GM23248 (cell line): ENCODE data around the gene GPER1. TPM values are rescaled to one million over a fixed set of nuclear protein-coding genes. Genes with fewer than 3 reads are reported as not detected.

ENCODE experiments used
- DNase-seq: peaks from one replicate; pipeline ENCODE4 v3.0.0-alpha.2; 2015
- H2AFZ ChIP-seq: fragments of 200-600 bp; sonication (generic); 2 replicates; pipeline ENCODE4 v1.6.1; 2016; ENCODE audit warnings: antibody characterized with exemption
- H3F3A ChIP-seq: fragments of 200-600 bp; sonication (generic); 2 replicates; pipeline ENCODE4 v1.6.1; 2016; ENCODE audit warnings: mild to moderate bottlenecking, antibody characterized with exemption, mixed run types; ENCODE audit not compliant: insufficient read depth
- H3K27ac ChIP-seq: fragments of 200-600 bp; sonication (generic); 2 replicates; pipeline ENCODE4 v1.5.1; 2016; ENCODE audit warnings: mild to moderate bottlenecking
- H3K27me3 ChIP-seq: fragments of 200-600 bp; sonication (generic); replicated peaks from 2 replicates; pipeline ENCODE4 v1.6.1; 2016; ENCODE audit warnings: mild to moderate bottlenecking; ENCODE audit not compliant: insufficient read depth
- H3K36me3 ChIP-seq: fragments of 200-600 bp; sonication (generic); 2 replicates; pipeline ENCODE4 v1.6.1; 2016; ENCODE audit warnings: low read depth, mild to moderate bottlenecking
- H3K4me1 ChIP-seq: fragments of 200-600 bp; sonication (generic); 2 replicates; pipeline ENCODE4 v1.6.1; 2016; ENCODE audit warnings: mild to moderate bottlenecking; ENCODE audit not compliant: insufficient read depth
- H3K4me2 ChIP-seq: fragments of 200-600 bp; sonication (generic); one replicate; pipeline ENCODE4 v1.6.1; 2016; ENCODE audit warnings: mild to moderate bottlenecking; ENCODE audit not compliant: unreplicated experiment
- H3K4me3 ChIP-seq: fragments of 200-600 bp; sonication (generic); 2 replicates; pipeline ENCODE4 v1.5.1; 2016; ENCODE audit warnings: mild to moderate bottlenecking
- H3K79me2 ChIP-seq: fragments of 200-600 bp; sonication (generic); 2 replicates; pipeline ENCODE4 v1.6.1; 2016; ENCODE audit warnings: mild to moderate bottlenecking; ENCODE audit not compliant: insufficient read depth
- H3K9ac ChIP-seq: fragments of 200-600 bp; sonication (generic); 2 replicates; pipeline ENCODE4 v1.6.1; 2016; ENCODE audit warnings: mild to moderate bottlenecking
- H3K9me2 ChIP-seq: fragments of 200-600 bp; sonication (generic); 2 replicates; pipeline ENCODE4 v1.6.1; 2016; ENCODE audit warnings: mixed run types, mild to moderate bottlenecking, moderate library complexity; ENCODE audit not compliant: insufficient read depth
- H3K9me3 ChIP-seq: fragments of 200-600 bp; sonication (generic); one replicate; pipeline ENCODE4 v1.6.1; 2017; ENCODE audit warnings: low read depth
- H4K20me1 ChIP-seq: fragments of 200-600 bp; sonication (generic); 2 replicates; pipeline ENCODE4 v1.6.0; 2016; ENCODE audit not compliant: insufficient read depth
- EZH2 ChIP-seq: fragments of 200-600 bp; sonication (generic); IDR thresholded peaks from 2 replicates; pipeline ENCODE4 v1.6.1; 2018; ENCODE audit warnings: antibody characterized with exemption, mild to moderate bottlenecking; ENCODE audit not compliant: insufficient read depth, poor library complexity, severe bottlenecking
- EZH2phosphoT487 ChIP-seq: fragments of 200-600 bp; sonication (generic); IDR thresholded peaks from 2 replicates; pipeline ENCODE4 v1.6.1; 2018; ENCODE audit warnings: antibody characterized with exemption, moderate library complexity, mild to moderate bottlenecking, low read depth; ENCODE audit not compliant: insufficient read depth
- WGBS, 2 experiments: methylation state at CpG; one replicate each; pipeline ENCODE4 v1.1.6; 2015 to 2017; ENCODE audit warnings: low lambda C conversion rate in 2 of 2, low coverage in 1 of 2; ENCODE audit errors: missing lambda C conversion rate in 2 of 2; 5-methylcytosine and 5-hydroxymethylcytosine counted together
- in situ Hi-C: fragments of 300-500 bp; cut with MboI; formaldehyde crosslinking; loops from 2 replicates; pipeline ENCODE4 v1.15.0; 2020
- polyA plus RNA-seq: library from polyadenylated mRNA; unstranded; fragments of >200 nt; fragmentation: Nextera tagmentation; extraction: Ambion mirVana; gene quantifications from 2 replicates; pipeline ENCODE4 v1.2.1, GENCODE V29; 2016
- total RNA-seq: library from RNA; depleted of rRNA; stranded (reverse); fragments of >200 nt; shearing (Covaris generic); gene quantifications from 2 replicates; pipeline ENCODE4 v1.2.3, GENCODE V29; 2014

Gene GPER1
- total and polyA plus RNA-seq, 2 experiments from 2014 or later, result 5.6 to 6.7 TPM

- Histone ChIP-seq H3K9ac (no peak overlapping the region), H3K9me3 (no peaks in the 10 kb centered on the region), H3K9me2 (no peaks in the 10 kb centered on the region), H3K4me1 (no peaks in the 10 kb centered on the region), H3F3A (no peaks in the 10 kb centered on the region), H3K4me3 (no peak overlapping the region), H3K27ac (no peak overlapping the region), H2AFZ (no peak overlapping the region), H3K27me3 (no peaks in the 10 kb centered on the region), H3K79me2 (no peaks in the 10 kb centered on the region), H3K4me2 (no peak overlapping the region), H3K36me3 (no peaks in the 10 kb centered on the region), H4K20me1 (no peaks in the 10 kb centered on the region)
- no peak for DNase-seq
- in situ Hi-C loops, result no loop called here
- WGBS, 2 experiments, result 91 to 100% methylated on average over 11 to 14 of the region's 14 CpGs
- TF ChIP-seq EZH2 (no peak), EZH2phosphoT487 (no peak)
Observed at GRCh38 chr7:1100386-1100785, 12.5 kb downstream of the GPER1 start.

- Histone ChIP-seq H3K4me2 (no peak overlapping the region), H3K4me3 (no peak overlapping the region), H2AFZ (no peak overlapping the region), H3K27me3 (no peaks in the 10 kb centered on the region), H3K79me2 (no peaks in the 10 kb centered on the region), H3K27ac (no peak overlapping the region), H3K9me3 (no peaks in the 10 kb centered on the region), H3K9me2 (no peaks in the 10 kb centered on the region), H4K20me1 (no peaks in the 10 kb centered on the region), H3F3A (no peaks in the 10 kb centered on the region), H3K9ac (no peak overlapping the region), H3K36me3 (no peaks in the 10 kb centered on the region), H3K4me1 (no peaks in the 10 kb centered on the region)
- no peak for DNase-seq
- WGBS, 2 experiments, result 85 to 89% methylated on average over 34 of the region's 34 CpGs
- in situ Hi-C loops, result no loop called here
- TF ChIP-seq EZH2 (no peak), EZH2phosphoT487 (no peak)
Observed at GRCh38 chr7:1100834-1101562, 13.1 kb downstream of the GPER1 start.

GRCh38 chr7:1101563-1102431 lies 13.9 kb downstream of the GPER1 start:
- no peak overlapping the region for H3K4me2 ChIP-seq

GRCh38 chr7:1103009-1103788 lies 15.3 kb downstream of the GPER1 start:
- 94 to 95% methylated on average over 32 to 34 of the region's 34 CpGs for whole genome bisulfite sequencing, 2 experiments
- H3K79me2 ChIP-seq, result no peaks in the 10 kb centered on the region
- no peak overlapping the region for H3K27ac ChIP-seq
- in situ Hi-C loops, result no loop called here
- H3K4me3 ChIP-seq, result no peak overlapping the region
- TF ChIP-seq EZH2 (no peak), EZH2phosphoT487 (no peak)
- no peak overlapping the region for H3K9ac ChIP-seq
- no peaks in the 10 kb centered on the region for H3F3A ChIP-seq
- H3K36me3 ChIP-seq, result no peaks in the 10 kb centered on the region
- no peaks in the 10 kb centered on the region for H3K9me2 ChIP-seq
- no peak overlapping the region for H2AFZ ChIP-seq
- no peaks in the 10 kb centered on the region for H3K27me3 ChIP-seq
- no peaks in the 10 kb centered on the region for H4K20me1 ChIP-seq
- H3K4me2 ChIP-seq, result no peak overlapping the region
- no peaks in the 10 kb centered on the region for H3K4me1 ChIP-seq
- no peak for DNase-seq
- no peaks in the 10 kb centered on the region for H3K9me3 ChIP-seq

More at GRCh38 chr7:1101563-1102431, 13.9 kb downstream of the GPER1 start:
- H3K27ac ChIP-seq, result no peak overlapping the region
- in situ Hi-C loops, result no loop called here
- H3K9ac ChIP-seq, result no peak overlapping the region
- no peak overlapping the region for H3K4me3 ChIP-seq
- H3K27me3 ChIP-seq, result no peaks in the 10 kb centered on the region
- H3K9me2 ChIP-seq, result no peaks in the 10 kb centered on the region
- DNase-seq, result no peak
- H4K20me1 ChIP-seq, result no peaks in the 10 kb centered on the region
- no peaks in the 10 kb centered on the region for H3K4me1 ChIP-seq
- no peak for TF ChIP-seq EZH2
- no peak for TF ChIP-seq EZH2phosphoT487
- H3K79me2 ChIP-seq, result no peaks in the 10 kb centered on the region
- no peaks in the 10 kb centered on the region for H3F3A ChIP-seq
- WGBS, 2 experiments, result 89 to 91% methylated on average over 45 to 47 of the region's 47 CpGs
- no peaks in the 10 kb centered on the region for H3K36me3 ChIP-seq
- H3K9me3 ChIP-seq, result no peaks in the 10 kb centered on the region
- H2AFZ ChIP-seq, result no peak overlapping the region
